HG02623 (cell line): ENCODE measurements around the gene TMEM212.

Experiments used
- ATAC-seq: cut with Tn5 transposase; IDR thresholded peaks from one replicate; pipeline ENCODE4 v1.9.1; 2021; ENCODE audit warnings: moderate library complexity; ENCODE audit not compliant: unreplicated experiment

The TMEM212 gene

DNA sequence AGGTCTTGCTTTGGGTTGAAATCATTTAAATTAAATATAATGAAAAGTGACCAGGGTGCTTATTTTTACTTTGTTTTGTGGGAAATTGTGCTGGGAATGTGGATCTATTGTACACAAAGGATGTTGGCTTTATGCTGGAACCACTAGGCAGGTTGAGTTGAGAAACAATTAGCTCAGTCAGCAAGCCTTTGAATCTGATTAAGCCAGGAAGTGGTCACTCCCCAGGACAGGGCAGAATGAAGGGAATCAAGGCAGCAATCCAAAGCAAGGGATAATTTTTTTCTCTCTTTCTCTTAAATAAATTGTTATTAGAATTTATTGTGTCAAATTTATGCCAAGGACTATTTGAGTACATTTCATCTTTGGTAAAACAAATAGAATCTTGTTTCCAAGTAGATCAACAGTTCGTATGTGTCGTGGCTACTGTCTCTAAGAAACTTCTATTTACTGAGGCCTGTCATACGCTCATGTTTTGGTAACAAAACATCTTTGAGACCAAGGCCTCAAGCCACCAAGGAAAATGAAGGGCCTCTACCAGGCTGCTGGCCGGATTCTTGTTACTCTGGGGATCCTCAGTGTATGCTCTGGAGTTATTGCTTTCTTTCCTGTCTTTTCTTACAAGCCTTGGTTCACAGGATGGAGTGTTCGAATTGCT, at the start of gene TMEM212:
Gene TMEM212, plus strand, starts transcription at position 486 of the 655 bp plus-strand sequence. Its CDS starts 35 bp downstream, at position 521.
- ATAC-seq: no peak

DNA sequence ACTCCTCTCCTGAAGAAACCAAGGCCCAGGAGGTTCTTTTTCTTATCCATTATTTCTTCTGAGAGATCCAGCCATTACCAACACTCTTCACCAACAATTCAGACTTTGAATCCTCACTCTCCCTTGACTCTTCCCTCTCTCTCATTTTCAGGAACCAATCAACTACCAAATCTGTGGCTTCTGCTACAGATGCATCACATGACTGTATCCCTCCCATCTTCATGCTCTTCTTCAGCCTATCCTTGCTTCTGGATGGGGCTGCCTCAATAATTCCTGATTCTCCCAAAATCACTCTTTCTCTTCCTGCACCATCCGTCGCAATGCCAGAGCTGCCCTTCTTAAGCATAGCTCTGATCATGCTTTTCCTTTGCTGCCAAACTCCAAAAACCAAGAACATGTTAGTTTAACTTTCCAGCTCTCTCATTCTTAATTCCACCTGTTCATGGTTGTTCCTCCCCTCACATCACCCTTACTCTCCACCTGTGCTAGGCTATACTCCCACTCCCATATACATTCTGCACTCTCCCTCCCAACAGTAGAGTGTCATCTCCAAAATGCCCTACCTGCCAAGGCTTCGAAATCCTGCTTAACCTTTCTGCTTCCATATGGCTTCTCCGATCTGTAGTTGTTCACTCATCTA, 46.4 kb upstream of the TMEM212 start:
- peak; percentile 4 for ATAC-seq

DNA sequence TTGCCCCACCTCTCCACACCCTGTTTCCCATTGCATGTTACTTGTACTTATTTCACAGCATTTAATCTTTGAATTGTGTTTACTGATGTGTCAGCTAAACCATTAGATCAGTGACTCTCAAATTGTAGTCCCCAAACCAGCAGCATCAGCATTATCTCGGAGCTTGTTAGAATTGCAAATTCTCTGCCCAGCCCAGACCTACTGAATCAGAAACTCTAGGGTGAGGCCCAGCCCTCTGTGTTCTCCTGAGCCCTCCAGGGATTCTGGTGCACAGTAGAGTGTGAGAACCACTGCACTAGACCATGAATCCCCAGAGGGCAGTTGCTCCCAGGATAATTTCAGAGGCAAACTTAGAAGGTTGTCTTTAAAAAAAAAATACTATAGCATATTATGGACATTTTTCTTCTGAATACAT, 45.9 kb upstream of the TMEM212 start:
- peak; percentile 56 for ATAC-seq

DNA sequence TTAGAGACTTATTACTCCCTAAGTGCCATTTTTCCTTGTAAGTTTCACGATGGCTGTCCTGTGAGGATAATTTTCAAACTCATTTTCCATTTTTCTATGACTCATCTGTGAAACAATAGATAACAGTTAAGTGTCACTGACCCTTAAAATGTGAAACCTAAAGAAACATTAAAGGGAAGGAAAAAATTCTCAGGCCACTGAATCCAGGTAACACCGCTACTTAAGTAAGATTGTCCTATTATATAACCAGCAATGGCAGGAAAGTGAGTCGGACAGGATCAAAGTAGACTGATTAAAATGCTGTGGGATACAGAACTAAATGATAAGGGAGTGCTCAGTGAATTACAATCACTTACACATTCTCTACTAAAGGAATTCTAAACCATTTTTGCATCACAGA, 45.3 kb upstream of the TMEM212 start:
- no peak for ATAC-seq

DNA sequence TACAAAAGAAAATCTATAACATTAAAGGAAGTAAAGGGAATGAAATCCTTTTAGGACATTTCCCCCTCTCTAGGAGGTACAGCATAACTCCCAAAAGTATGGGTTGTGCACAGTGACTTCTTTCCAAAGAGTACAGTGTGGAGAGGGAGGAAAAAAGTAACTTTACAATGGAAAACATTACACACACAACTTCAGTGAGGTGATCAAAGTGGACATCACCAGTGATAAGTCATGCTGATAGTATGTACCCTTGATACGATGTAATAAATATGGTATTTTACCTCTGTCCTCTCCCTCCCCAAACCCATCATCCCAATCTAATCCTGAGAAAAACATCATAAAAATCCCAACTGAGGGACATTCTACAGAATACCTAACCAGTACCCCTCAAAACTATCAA, 43.6 kb upstream of the TMEM212 start:
- no peak for ATAC-seq

DNA sequence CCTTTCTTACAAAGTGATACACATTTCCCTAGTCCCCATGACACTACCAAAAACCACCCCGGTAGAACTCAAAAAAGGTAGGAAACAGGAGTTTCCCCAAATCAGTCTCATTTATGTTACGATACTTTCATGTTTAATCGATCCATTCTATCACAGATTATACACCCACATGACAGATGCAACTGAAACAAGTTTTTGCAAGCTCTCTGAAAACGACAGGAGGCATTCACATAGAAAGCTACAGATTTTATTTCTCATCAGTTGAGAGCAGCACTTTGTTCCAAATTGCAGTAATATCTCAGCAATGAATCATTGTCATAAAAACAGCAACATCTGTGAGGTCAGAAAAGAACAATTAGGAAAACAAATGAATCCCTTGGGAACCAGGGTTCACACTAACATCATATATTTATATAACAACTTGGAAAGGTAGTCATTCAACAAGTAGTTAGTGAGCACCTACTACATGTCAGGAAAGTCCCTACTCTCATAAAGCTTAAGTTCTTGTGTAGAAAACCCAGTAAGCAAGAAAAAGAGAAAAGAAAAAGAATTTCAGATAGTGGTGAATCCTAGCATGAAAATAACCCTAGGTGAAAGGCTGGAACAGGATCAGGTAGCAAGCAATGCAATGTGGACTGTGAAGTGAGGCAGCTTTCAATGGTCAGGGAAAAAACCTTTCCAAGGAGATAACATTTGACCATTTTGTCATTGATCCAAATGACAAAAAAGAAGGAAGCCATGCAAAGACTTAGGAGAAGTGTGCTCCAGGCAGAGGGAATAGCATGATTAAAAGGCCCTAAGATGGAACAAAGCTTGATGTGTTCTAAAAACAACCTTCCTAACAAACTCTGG, 41.2 kb upstream of the TMEM212 start:
- no peak for ATAC-seq

DNA sequence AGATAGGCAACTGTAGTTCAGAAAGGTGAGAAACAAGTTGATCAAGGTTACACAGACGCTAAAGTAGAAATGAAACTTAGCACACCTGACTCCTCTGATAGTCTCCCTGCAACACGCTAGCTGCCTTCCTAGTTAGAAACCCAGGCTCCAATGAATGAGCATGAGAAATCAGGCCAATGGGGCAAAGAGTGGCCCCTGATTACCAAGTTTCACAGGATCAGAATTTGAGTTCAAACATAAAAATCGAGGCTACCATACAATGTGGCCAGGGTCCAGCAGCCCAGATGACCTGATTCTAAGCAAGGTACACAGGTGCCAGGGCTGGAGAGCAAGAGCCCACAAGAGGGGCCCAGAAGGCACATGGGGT, 40.6 kb upstream of the TMEM212 start:
- no peak for ATAC-seq

DNA sequence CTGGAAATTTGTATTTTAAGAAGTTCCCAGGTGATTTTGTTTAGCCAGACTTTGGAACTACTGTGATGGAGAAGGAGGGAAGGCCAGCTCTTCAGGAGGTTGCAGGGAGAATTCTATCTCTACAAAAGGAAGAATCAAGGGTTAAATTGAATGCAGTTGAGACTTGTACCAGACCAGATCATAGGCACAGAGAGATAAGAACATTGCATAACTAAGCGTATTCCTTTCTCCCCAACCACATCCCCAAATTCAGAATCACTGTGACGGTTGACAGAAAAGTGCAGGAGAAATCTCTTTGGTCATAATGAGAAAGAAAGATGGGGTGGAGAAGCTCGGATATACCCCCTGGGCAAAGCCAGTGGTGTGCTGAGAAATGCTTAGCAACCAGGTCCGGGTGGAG, 40.1 kb upstream of the TMEM212 start:
- no peak for ATAC-seq

DNA sequence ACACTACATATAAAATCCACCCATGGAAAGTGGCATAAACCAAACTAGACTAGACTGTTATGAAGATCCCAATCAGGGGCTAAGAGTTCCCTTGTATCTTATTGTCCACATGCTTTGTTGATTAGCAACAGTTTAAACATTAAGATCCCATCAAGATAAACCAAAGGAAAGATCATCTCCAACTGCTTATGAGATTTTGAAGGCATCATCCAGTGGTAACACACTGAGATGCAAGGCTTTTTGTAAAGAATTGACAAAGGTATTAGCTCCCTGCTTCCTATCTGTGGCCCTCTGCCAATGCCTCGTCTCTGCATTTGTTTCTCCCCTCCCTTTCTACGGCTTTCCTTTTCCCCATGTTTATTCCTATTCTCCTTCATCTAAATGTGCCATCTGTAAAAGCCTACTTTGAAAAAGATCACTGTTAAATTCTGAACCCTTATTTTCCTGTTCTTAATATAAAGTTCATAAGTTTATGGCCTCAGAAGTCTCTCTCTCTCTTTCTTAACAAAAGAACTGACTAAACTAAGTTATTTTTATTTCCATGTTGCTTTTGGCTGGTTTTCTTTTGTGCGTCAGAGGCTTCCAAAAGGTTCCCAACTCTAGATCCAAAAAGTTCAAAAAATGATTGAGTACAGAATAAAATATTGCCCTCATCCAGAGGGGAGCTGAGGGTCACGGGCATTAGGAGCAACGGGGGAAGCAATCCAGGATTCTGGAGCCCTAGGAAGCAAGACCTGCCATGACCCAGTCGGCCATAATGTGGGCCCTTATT, 38.3 kb upstream of the TMEM212 start:
- ATAC-seq: no peak

DNA sequence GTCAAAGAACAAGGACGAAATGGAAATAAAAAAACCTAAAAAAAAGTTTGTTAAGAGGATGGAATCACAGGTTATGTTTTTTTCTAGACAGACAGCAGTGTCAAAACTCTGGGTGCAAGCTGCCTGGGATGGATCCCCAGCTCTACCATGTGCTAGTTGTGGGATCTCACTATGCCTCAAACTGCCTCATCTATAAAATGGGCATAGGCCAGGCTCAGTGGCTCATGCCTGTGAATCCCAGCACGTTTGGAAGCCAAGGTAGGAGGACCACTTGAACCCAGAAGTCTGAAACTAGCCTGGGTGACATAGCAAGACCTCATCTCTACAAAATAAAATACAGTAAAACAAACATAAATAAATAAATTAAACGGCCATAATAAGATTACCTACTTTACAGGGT, 37.5 kb upstream of the TMEM212 start:
- no peak for ATAC-seq

DNA sequence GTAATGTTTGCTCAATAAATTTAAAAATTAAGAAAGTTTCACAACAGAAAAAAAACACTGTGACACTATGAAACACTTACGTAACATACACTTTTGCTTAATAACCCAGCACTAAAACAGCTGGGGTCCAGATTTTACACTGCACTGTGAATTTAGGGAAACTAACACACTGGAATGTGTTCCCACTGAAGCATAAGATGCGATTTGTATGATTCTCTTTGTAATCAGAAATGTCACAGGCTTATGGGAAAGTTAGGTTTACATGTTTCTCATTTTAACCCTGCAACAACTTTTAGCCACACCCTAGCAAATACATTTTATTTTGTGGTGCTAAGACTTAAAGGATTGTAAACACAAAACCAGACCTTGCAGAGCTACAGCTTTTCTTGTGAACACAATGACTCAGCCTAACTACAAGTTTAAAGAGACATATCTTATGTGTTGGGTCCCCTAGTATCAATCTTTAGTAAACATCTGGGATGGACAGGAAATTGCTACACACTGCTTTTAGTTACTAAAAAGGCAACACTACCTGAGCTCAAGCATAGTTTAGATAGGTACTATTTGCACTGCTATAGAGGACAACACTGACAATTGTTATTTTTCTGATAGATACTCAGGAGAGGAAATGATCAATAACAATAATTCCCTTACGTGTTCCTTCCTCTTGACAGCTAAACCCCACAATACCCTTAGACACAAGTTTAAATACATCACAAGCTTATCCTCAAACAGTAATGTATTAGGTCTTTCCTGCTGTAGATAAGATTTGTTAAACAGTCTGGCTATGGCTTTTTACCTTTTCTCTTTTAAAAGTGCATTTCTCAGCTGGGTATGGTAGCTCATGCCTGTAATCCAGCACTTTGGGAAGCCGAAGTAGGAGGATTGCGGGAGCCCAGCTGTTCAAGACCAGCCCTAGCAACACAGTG, 36.7 kb upstream of the TMEM212 start:
- no peak for ATAC-seq

DNA sequence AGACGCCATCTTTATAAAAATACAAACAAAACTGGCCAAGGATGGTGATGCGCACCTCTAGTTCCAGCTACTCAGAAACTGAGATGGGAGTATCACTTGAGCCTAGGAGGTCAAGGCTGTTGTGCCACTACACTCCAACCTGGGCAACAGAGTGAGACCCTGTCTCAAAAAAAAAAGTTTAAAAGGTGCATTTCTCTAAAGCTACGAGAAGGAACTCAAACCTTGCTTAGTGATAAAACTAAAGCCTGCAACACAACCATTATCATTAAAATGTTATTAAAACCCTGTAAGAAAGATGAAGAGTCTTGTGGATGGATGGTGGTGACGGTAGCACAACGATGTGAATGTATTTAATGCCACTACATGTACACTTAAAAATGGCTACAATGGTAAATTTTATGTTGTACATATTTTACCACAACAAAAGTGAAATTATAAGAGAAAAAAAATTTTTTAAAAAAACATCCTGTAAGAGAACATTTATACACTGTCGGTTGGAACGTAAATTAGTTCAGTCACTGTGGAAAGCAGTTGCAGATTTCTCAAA, 35.9 kb upstream of the TMEM212 start:
- ATAC-seq: no peak

DNA sequence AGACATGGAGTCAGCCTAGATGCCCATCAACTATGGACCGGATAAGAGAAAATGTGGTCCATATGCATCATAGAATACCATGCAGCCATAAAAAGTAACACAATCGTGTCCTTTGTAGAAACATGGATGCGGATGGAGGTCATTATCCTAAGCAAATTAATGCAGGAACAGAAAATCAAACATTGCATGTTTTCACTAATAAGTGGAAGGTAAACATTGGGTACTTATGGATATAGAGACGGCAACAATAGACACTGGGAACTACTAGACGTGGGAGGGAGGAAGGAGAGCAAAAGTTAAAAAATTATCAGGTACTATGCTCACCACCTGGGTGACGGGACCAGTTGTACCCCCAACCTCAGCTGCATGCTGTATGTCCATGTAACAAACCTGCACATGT, 35.3 kb upstream of the TMEM212 start:
- ATAC-seq: no peak

DNA sequence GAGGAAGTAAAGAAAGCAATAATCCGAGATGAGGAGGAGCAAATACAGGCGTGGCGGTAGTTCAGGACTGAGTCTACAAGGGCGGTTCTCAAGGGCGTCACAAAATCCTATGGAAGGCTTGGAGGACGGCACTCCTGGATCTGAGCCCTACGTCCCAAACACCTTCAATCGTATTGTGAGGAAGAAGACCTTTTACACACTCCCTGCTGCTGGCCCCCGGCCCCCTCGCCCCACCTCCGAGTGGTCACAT, 33.6 kb upstream of the TMEM212 start:
- ATAC-seq: peak; percentile 30

DNA sequence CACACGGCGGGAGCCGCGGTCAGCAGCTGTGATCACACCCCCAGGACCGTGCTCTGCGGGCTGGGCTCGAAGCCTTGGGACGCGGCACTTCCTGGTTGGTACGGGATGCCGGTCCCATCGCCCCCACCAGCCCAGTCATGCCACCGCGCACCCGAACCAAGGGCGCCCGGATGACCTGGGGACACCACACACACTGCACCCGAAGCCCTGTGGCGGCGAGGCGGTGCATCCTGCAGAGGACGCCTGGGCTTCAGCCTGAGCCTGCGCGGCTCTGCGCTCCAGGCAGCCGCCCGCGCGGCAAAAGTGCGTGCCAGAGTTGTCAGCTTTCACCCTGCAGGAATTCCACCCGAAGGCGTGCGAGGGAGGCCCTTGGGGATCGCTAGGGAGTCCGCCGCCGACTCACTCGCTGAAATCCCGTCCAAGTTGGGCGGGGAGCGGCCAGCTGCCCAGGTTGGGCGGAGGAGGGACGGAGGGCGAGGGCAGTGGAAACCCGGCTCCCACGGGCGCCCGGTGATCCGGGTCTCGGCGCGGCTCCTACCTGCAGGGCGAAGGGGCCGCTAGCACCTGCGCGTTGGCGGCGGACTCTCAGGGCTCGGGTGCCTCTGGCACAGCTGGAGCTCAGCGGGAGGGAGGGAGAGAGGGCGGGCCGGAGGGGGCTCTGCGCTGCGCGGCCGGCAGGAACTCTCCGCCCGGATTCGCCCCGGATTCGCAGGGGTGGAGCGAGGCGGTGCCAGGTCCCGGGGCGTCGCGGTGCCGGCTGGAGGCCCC, 33.1 kb upstream of the TMEM212 start, which contains the start of gene PLD1:
Gene PLD1, minus strand, starts transcription at position 623 of the 768 bp plus-strand sequence. CDS start 72,432 bp downstream, outside the sequence.
- peak; percentile 47 for ATAC-seq

DNA sequence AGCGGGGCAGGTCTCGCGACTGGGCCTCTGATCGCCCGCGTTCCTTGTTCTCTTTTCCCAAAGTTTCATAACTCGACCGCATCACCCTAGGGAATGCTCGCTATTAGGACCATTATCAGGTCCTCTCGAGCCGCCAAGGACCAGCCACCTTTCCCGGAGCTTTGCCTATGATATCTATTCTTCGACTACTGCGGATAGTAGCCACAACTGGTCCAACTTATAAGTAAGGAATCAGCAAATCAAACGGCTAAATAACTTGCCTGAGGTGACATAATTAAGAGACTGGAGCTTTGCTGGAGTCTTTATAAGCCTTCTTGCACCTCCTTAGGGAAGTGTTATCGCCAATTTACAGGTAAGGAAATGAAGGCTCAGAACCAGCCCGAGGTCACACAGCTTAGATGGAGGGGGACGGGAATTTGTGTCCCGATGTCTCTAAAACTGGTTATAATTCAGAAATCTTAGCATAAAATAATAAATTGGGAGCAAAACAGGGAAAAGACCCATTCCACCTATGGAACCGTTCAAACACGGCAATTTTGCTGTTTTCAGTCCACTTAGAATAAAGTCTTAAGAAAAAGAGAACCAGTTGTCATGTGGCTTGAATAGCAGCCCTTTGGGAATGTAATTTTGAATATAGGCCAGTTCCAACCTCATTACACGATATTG, 32.4 kb upstream of the TMEM212 start:
- ATAC-seq: no peak

DNA sequence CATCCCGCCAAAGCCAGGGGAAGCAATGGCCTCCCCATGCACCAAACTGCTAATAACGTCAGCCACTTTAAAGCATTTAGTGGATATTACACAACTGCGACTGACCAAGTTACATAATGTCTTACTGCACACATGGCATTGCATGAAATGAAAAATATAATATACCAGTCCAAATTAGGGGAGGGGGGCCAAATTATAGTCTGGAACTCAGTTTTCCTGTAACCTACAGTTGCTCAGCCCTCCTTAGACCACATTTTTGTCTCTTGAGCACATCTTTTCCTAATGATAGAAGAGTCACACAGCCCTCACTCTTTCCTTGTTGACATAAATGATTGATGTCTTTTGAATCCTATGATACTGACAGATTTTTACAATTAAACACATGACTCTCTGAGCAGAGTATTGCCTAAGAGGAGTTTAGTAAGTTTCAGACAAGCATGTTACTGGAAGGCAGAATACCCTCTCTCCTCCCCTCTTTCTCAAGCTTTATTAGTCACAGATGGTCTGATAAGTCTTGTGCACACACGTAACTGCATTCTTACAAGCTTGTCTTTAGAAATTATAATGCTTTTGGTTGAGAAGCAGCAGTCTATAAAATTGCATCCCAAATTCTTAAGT, 31.7 kb upstream of the TMEM212 start:
- no peak for ATAC-seq

DNA sequence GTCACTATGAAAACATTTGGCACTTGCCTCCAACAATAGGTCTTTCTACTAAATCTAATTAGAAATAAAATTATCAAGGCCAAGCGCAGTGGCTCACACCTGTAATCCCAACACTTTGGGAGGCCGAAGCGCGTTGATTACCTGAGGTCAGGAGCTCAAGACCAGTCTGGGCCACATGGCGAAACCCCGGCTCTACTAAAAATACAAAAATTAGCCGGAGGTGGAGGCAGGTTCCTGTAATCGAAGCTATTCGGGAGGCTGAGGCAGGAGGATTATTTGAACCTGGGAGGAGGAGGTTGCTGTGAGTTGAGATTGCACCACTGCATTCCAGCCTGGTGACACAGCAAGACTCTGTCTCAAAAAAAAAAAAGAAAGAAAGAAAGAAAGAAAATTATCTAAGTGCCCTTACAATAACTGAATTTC, 31.2 kb upstream of the TMEM212 start:
- ATAC-seq: no peak
